Neural progenitor cell (in vitro differentiated cells): ENCODE data around the gene ULK4.

ENCODE experiments used
- EZH2 ChIP-seq: fragments of 200-600 bp; sonication (generic); IDR thresholded peaks from 2 replicates; pipeline ENCODE4 v1.6.1; 2017; ENCODE audit warnings: antibody characterized with exemption, mild to moderate bottlenecking, moderate library complexity
- EZH2phosphoT487 ChIP-seq: fragments of 200-600 bp; sonication (generic); IDR thresholded peaks from 2 replicates; pipeline ENCODE4 v1.6.1; 2017; ENCODE audit warnings: antibody characterized with exemption
- TF ChIP-seq, protein P1 (sequence below): fragments of 200-600 bp; sonication (generic); IDR thresholded peaks from 2 replicates; pipeline ENCODE4 v1.5.1; 2017; ENCODE audit warnings: antibody characterized with exemption, mild to moderate bottlenecking

- TF ChIP-seq EZH2 (no peak), EZH2phosphoT487 (no peak)
- TF ChIP-seq, protein P1, sequence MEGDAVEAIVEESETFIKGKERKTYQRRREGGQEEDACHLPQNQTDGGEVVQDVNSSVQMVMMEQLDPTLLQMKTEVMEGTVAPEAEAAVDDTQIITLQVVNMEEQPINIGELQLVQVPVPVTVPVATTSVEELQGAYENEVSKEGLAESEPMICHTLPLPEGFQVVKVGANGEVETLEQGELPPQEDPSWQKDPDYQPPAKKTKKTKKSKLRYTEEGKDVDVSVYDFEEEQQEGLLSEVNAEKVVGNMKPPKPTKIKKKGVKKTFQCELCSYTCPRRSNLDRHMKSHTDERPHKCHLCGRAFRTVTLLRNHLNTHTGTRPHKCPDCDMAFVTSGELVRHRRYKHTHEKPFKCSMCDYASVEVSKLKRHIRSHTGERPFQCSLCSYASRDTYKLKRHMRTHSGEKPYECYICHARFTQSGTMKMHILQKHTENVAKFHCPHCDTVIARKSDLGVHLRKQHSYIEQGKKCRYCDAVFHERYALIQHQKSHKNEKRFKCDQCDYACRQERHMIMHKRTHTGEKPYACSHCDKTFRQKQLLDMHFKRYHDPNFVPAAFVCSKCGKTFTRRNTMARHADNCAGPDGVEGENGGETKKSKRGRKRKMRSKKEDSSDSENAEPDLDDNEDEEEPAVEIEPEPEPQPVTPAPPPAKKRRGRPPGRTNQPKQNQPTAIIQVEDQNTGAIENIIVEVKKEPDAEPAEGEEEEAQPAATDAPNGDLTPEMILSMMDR: no peak
These were observed 745.5 kb downstream of the ULK4 start for GRCh38 chr3:41216422-41216821.
